ENCODE data around the gene MOB1A.

Gene MOB1A

DNA sequence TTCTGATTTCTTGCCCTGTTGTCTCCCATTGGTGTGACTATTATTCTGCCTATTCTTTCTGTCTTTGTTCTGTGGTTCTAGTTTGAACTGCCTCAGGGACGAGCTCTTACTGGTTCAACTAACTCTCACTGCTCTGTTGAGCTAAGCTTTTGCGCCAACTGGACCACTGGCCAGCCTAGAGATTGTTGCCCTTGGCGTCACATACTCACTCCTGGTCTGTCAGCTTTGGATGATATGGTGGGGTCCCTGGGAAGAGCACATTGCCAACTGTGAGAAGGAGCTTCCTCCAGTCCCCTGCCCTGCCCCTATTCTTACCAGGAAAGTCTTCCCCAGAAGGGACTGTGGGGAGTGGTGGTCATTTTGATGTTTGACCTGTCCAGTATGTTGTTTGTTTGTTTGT, 25.8 kb upstream of the MOB1A start:
- TF ChIP-seq, protein P1, sequence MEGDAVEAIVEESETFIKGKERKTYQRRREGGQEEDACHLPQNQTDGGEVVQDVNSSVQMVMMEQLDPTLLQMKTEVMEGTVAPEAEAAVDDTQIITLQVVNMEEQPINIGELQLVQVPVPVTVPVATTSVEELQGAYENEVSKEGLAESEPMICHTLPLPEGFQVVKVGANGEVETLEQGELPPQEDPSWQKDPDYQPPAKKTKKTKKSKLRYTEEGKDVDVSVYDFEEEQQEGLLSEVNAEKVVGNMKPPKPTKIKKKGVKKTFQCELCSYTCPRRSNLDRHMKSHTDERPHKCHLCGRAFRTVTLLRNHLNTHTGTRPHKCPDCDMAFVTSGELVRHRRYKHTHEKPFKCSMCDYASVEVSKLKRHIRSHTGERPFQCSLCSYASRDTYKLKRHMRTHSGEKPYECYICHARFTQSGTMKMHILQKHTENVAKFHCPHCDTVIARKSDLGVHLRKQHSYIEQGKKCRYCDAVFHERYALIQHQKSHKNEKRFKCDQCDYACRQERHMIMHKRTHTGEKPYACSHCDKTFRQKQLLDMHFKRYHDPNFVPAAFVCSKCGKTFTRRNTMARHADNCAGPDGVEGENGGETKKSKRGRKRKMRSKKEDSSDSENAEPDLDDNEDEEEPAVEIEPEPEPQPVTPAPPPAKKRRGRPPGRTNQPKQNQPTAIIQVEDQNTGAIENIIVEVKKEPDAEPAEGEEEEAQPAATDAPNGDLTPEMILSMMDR (IDR thresholded peaks at IDR 0.05; ENCODE audit: insufficient read depth, low read length, missing control alignments) = no peak
- ChIA-PET CTCF (interaction anchor here (1.3 to 2.9 kb wide), 2 partner anchors 11 to 188 kb away, joined by 3 to 20 read pairs; no protein-coding TSS in a partner anchor), POLR2A (interaction anchor here (0.5 to 0.6 kb wide), 3 partner anchors 23 to 55 kb away, joined by 3 read pairs; no protein-coding TSS in a partner anchor)
- H3K4me3 ChIP-seq (ENCODE audit: low read depth, low read length) = no peak overlapping the region
- no peak for DNase-seq (ENCODE audit: low read depth, low spot score)

DNA sequence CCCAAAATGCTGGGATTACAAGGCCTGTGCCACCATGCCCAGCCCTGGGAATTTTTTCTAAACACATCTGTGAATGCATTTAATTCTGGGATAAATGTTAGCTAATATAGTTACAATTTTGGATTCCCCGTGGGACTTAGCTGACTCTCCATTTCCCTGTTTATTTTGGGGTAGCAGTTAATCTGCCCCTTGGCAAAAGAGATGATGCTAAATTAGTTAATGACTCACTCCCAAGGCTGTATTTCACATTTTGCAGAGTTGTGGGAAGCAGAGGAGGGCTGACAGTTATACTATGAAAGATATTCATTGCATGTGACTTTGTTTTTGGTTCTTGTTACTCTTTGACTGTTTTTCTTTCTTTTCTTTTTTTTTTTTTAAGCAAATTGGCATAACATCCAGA, 22.9 kb upstream of the MOB1A start:
- no peak overlapping the region for H3K4me3 ChIP-seq (ENCODE audit: low read depth, low read length)
- ChIA-PET CTCF (interaction anchor here (0.9 to 3.8 kb wide), 2 partner anchors 375 to 377 kb away, joined by 4 to 15 read pairs; no protein-coding TSS in a partner anchor), POLR2A (interaction anchor here (0.7 kb wide), 1 partner anchor 30 kb away, joined by 3 read pairs; no protein-coding TSS in a partner anchor)
- DNase-seq (ENCODE audit: low read depth, low spot score) = no peak
- TF ChIP-seq, protein P1 (IDR thresholded peaks at IDR 0.05; ENCODE audit: insufficient read depth, low read length, missing control alignments) = no peak

DNA sequence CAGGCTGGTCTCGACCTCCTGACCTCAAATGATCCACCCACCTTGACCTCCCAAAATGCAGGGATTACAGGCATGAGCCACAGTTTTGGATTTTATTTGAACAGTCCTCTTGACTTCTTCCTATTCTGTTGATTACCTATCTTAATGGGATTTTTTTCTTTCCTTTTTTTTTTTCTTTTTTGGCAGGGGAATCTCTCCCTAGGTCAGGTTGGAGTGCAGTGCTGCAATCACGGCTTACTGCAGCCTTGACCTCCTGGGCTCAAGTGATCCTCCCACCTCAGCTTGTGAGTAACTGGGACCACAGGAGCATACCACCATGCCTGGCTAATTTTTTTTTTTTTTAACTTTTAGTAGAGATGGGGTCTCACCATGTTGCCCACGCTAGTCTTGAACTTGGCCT, 22.5 kb upstream of the MOB1A start:
- DNase-seq (ENCODE audit: low read depth, low spot score) = no peak
- ChIA-PET CTCF (interaction anchor here (3.8 kb wide), 1 partner anchor 377 kb away, joined by 15 read pairs; no protein-coding TSS in a partner anchor), POLR2A (interaction anchor here (0.7 kb wide), 1 partner anchor 30 kb away, joined by 3 read pairs; no protein-coding TSS in a partner anchor)
- TF ChIP-seq, protein P1 (IDR thresholded peaks at IDR 0.05; ENCODE audit: insufficient read depth, low read length, missing control alignments) = no peak
- H3K4me3 ChIP-seq (ENCODE audit: low read depth, low read length) = peak overlapping the region; percentile 13; the same call in 1 of the 2 replicates

DNA sequence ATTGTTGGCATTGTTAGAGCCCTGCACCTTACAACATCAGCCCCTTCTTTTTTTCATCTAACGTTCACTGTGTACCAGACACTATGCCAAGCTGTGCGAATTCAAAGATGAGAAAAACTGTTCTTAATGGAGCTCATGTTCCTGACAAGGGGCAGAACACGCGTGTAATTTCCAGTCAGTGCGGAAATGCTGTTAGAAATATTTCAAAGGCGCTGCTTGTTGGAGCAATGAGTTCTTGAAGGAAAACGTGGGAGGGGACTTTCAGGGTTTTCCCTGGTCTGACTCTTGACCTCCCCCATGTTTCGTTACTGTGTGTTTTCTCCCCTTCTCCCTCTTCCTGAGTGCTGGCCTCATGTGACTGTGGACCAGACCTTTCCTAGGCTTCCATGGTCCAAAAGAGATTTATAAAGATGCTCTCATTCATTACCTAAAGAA, 21.2 kb upstream of the MOB1A start:
- H3K4me3 ChIP-seq (ENCODE audit: low read depth, low read length) = peak overlapping the region; percentile 99
- CTCF ChIA-PET = interaction anchor here (0.7 to 3.8 kb wide), 8 partner anchors 9 to 376 kb away, joined by 3 to 31 read pairs (median 7); partner anchors contain the start of genes BOLA3 and MOB1A
- POLR2A ChIA-PET = interaction anchor here (0.6 to 3.4 kb wide), 5 partner anchors 8 to 361 kb away, joined by 3 to 29 read pairs (median 7); partner anchors contain the start of gene MOB1A
- no peak for DNase-seq (ENCODE audit: low read depth, low spot score)
- TF ChIP-seq, protein P1 (IDR thresholded peaks at IDR 0.05; ENCODE audit: insufficient read depth, low read length, missing control alignments) = no peak

DNA sequence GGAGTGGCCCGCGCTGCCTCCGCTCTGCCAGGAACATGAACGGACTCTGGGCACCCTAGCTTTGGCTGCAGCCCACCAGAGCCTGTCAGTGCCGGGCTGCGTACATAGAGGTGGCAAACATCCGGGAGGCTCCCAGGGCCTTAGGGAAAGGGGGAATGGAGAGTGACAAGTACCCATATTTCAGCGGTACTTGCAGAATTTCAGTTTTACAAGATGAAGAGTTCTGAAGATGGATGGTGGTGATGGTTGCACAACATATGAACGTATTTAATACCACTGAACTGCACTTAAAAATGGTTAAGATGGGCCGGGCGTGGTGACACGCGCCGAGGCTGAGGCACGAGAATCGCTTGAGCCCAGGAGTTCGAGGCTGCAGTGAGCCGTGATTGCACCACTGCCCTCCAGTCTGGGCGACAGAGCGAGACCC, 20.6 kb upstream of the MOB1A start:
- peak overlapping the region; percentile 99 for H3K4me3 ChIP-seq (ENCODE audit: low read depth, low read length)
- TF ChIP-seq, protein P1 (IDR thresholded peaks at IDR 0.05; ENCODE audit: insufficient read depth, low read length, missing control alignments) = no peak
- ChIA-PET POLR2A (interaction anchor here (0.8 to 3.4 kb wide), 10 partner anchors 9 to 361 kb away, joined by 3 to 29 read pairs (median 4); partner anchors contain the start of gene MOB1A), CTCF (interaction anchor here (0.7 to 3.8 kb wide), 12 partner anchors 9 to 382 kb away, joined by 3 to 31 read pairs (median 6); partner anchors contain the start of genes BOLA3 and MOB1A)
- no peak for DNase-seq (ENCODE audit: low read depth, low spot score)

Measured in AG04449 (cell line).